B cell (primary cell): ENCODE data around the gene MAP3K19. TPM values are rescaled to one million over a fixed set of nuclear protein-coding genes. Genes with fewer than 3 reads are reported as not detected.
"Not testable (repeated sequence)": the region's sequence is repeated elsewhere in the genome, so short reads cannot be mapped to it uniquely, and the experiment has no call there.

Source experiments
- ATAC-seq: fragments of 200-7000 bp; cut with Tn5 transposase; one replicate; pipeline ENCODE4 v1.10.0; 2021; ENCODE audit warnings: low read depth, mild to moderate bottlenecking, moderate number of reproducible peaks, moderate library complexity
- CTCF ChIA-PET: fragments of 350-600 bp; sonication (Branson Sonifier 250); formaldehyde crosslinking; loops from one replicate; lab custom pipeline; 2021; ENCODE audit warnings: antibody characterized with exemption, inconsistent platforms; lab: Charles Lee
- POLR2A ChIA-PET: fragments of 350-600 bp; sonication (Branson Sonifier 250); formaldehyde crosslinking; loops from one replicate; lab custom pipeline; 2021; ENCODE audit warnings: antibody characterized with exemption; lab: Charles Lee
- DNase-seq: peaks from one replicate; pipeline ENCODE4 v3.0.0; 2013
- H2AFZ ChIP-seq: 2 replicates; pipeline ENCODE4 v1.6.1; 2012; ENCODE audit warnings: mild to moderate bottlenecking, low read depth, low read length; ENCODE audit not compliant: insufficient read depth, poor library complexity, severe bottlenecking
- H3K27ac ChIP-seq, 2 donors: 1 replicate in 1 of 2; 2 replicates in 1 of 2; pipeline ENCODE4 v1.5.1; 2012 to 2013; ENCODE audit warnings: low read length in 2 of 2, mild to moderate bottlenecking in 2 of 2, moderate library complexity in 1 of 2
- H3K27me3 ChIP-seq, 4 experiments: fragments of 200-600 bp in 1 of 4; sonication (generic) in 1 of 4; replicated peaks in 1 of 4; 1 replicate in 2 of 4; 2 replicates in 2 of 4; pipeline versions ENCODE4 v1.6.1 to v1.7.0; 2013 to 2016; ENCODE audit warnings: low read length in 3 of 4, mild to moderate bottlenecking in 2 of 4, mixed read lengths in 1 of 4, moderate library complexity in 1 of 4; ENCODE audit not compliant: insufficient read depth in 4 of 4, control insufficient read depth in 3 of 4; ENCODE audit errors: control extremely low read depth in 1 of 4
- H3K36me3 ChIP-seq, 2 experiments: replicated peaks in 1 of 2; 1 replicate in 1 of 2; 2 replicates in 1 of 2; pipeline versions ENCODE4 v1.6.1 to v1.7.1; 2013; ENCODE audit warnings: low read length in 1 of 2; ENCODE audit not compliant: insufficient read depth in 2 of 2, control insufficient read depth in 1 of 2; ENCODE audit errors: control extremely low read depth in 1 of 2, extremely low read depth in 1 of 2
- H3K4me1 ChIP-seq, 2 donors: fragments of 200-600 bp in 1 of 2; sonication (generic) in 1 of 2; 1 replicate in 1 of 2; 2 replicates in 1 of 2; pipeline versions ENCODE4 v1.5.1 to v1.6.1; 2013 to 2017; ENCODE audit warnings: low read length in 2 of 2; ENCODE audit not compliant: control insufficient read depth in 2 of 2, insufficient read depth in 2 of 2
- H3K4me2 ChIP-seq: replicated peaks from 2 replicates; pipeline ENCODE3; 2012; ENCODE audit warnings: mild to moderate bottlenecking, low read depth, low read length; ENCODE audit not compliant: poor library complexity, severe bottlenecking
- H3K4me3 ChIP-seq, 5 experiments: fragments of 200-600 bp in 1 of 5; sonication (generic) in 1 of 5; 1 replicate in 3 of 5; 2 replicates in 2 of 5; pipeline versions ENCODE4 v1.5.1 to v1.7.0; 2011 to 2016; ENCODE audit warnings: low read length in 4 of 5, mild to moderate bottlenecking in 4 of 5, low read depth in 2 of 5, control low read depth in 1 of 5, moderate library complexity in 1 of 5; ENCODE audit not compliant: insufficient read depth in 1 of 5; ENCODE audit errors: control extremely low read depth in 1 of 5, extremely low read depth in 1 of 5
- H3K79me2 ChIP-seq: fragments of 200-600 bp; sonication (generic); one replicate; pipeline ENCODE4 v1.6.0; 2016; ENCODE audit warnings: low read length; ENCODE audit not compliant: control insufficient read depth, insufficient read depth
- H3K9ac ChIP-seq: fragments of 200-600 bp; sonication (generic); 2 replicates; pipeline ENCODE4 v1.6.1; 2017; ENCODE audit warnings: mild to moderate bottlenecking, low read length, moderate library complexity
- H3K9me3 ChIP-seq, 3 donors: one replicate each; pipeline versions ENCODE4 v1.6.1 to v1.7.1; 2013; ENCODE audit warnings: low read length in 2 of 3; ENCODE audit not compliant: control insufficient read depth in 2 of 3, insufficient read depth in 1 of 3; ENCODE audit errors: control extremely low read depth in 1 of 3
- H4K20me1 ChIP-seq: 2 replicates; pipeline ENCODE4 v1.6.0; 2012; ENCODE audit warnings: mild to moderate bottlenecking, low read length; ENCODE audit not compliant: insufficient read depth, control insufficient read depth, poor library complexity, severe bottlenecking
- H3K27ac Mint-ChIP-seq: one replicate; pipeline ENCODE4 v1.8.0; 2021; ENCODE audit warnings: mixed read lengths
- H3K27me3 Mint-ChIP-seq: one replicate; pipeline ENCODE4 v1.8.0; 2021; ENCODE audit warnings: mixed read lengths
- H3K4me1 Mint-ChIP-seq: one replicate; pipeline ENCODE4 v1.8.0; 2021; ENCODE audit warnings: mixed read lengths
- H3K4me3 Mint-ChIP-seq: one replicate; pipeline ENCODE4 v1.8.0; 2021; ENCODE audit warnings: mixed read lengths
- H3K9me3 Mint-ChIP-seq: one replicate; pipeline ENCODE4 v1.8.0; 2022; ENCODE audit warnings: mixed read lengths; ENCODE audit not compliant: insufficient read depth
- EZH2 ChIP-seq: IDR thresholded peaks from 2 replicates; pipeline ENCODE4 v1.6.1; 2012; ENCODE audit warnings: borderline replicate concordance, low read depth, mild to moderate bottlenecking, moderate library complexity, low read length; ENCODE audit not compliant: insufficient read depth, poor library complexity, severe bottlenecking
- WGBS: methylation state at CpG from one replicate; pipeline ENCODE4 v1.1.5; 2013; ENCODE audit warnings: missing lambda C conversion rate; ENCODE audit not compliant: insufficient coverage; 5-methylcytosine and 5-hydroxymethylcytosine counted together
- intact Hi-C: fragments of 100-400 bp; cut with micrococcal nuclease; formaldehyde crosslinking; loops from one replicate; pipeline ENCODE4 v1.10.0; 2022
- polyA plus RNA-seq: library from polyadenylated mRNA; depleted of rRNA; stranded (reverse); fragments of >200 nt; gene quantifications from 2 replicates; pipeline ENCODE4 v1.2.3, GENCODE V29; 2012
- total RNA-seq, 2 donors: library from RNA; stranded (reverse); fragments of 120-200 nt in 1 of 2; gene quantifications; 1 replicate in 1 of 2; 2 replicates in 1 of 2; pipeline versions ENCODE4 v1.2.3 to v1.2.4, GENCODE V29; 2013 to 2022
- TF ChIP-seq, protein P1 (sequence below): fragments of 200-600 bp; IDR thresholded peaks from one replicate; pipeline ENCODE4 v1.8.0; 2022; ENCODE audit warnings: antibody characterized with exemption, mild to moderate bottlenecking

The MAP3K19 gene
- total and polyA plus RNA-seq, 2 donors (not counting 1 experiment from before 2014, with no cell fraction given) = 0.46 TPM; not detected in 1

DNA sequence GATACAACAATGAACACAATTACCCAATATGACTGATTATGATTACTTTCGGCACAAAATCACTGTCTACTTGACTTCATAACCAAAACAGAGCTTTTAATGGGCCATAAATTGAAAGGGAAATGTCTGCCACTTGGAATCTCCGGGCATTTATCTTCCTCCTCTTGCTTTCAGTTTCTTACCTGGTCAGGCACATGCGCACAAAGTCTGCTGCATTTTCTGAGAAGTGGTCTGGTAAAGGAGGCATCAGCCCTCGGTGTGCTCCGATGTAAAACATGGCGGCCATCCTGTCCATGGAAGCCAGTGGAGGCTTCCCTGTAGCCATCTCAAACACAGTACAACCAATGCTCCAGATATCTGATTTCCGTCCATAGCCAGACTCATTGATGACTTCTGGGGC lies 66.6 kb downstream of the MAP3K19 start:
- TF ChIP-seq, protein P1, sequence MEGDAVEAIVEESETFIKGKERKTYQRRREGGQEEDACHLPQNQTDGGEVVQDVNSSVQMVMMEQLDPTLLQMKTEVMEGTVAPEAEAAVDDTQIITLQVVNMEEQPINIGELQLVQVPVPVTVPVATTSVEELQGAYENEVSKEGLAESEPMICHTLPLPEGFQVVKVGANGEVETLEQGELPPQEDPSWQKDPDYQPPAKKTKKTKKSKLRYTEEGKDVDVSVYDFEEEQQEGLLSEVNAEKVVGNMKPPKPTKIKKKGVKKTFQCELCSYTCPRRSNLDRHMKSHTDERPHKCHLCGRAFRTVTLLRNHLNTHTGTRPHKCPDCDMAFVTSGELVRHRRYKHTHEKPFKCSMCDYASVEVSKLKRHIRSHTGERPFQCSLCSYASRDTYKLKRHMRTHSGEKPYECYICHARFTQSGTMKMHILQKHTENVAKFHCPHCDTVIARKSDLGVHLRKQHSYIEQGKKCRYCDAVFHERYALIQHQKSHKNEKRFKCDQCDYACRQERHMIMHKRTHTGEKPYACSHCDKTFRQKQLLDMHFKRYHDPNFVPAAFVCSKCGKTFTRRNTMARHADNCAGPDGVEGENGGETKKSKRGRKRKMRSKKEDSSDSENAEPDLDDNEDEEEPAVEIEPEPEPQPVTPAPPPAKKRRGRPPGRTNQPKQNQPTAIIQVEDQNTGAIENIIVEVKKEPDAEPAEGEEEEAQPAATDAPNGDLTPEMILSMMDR = no peak
- no peak for TF ChIP-seq EZH2
- CTCF ChIA-PET = no interaction called here
- peaks cover 6% of the 10 kb centered on the region for H3K27me3 Mint-ChIP-seq
- no peak overlapping the region for H3K9ac ChIP-seq
- no peaks in the 10 kb centered on the region for H3K27me3 ChIP-seq
- ATAC-seq (no peak), DNase-seq (no peak)
- H3K4me1 Mint-ChIP-seq = no peaks in the 10 kb centered on the region
- no peaks in the 10 kb centered on the region for H3K36me3 ChIP-seq
- H2AFZ ChIP-seq = no peak overlapping the region
- H3K79me2 ChIP-seq = no peaks in the 10 kb centered on the region
- H3K9me3 Mint-ChIP-seq = no peaks in the 10 kb centered on the region
- intact Hi-C loops = no loop called here
- H3K27ac ChIP-seq = no peak overlapping the region
- H3K4me3 ChIP-seq = no peak overlapping the region
- H3K27ac Mint-ChIP-seq = no peak overlapping the region
- no peak overlapping the region for H3K4me3 Mint-ChIP-seq
- H3K9me3 ChIP-seq = peaks cover 0 to 8% (median 0%) of the 10 kb centered on the region in 3 donors
- no peaks in the 10 kb centered on the region for H3K4me1 ChIP-seq
- H4K20me1 ChIP-seq = no peaks in the 10 kb centered on the region
- WGBS = 100% methylated on average over 6 of the region's 7 CpGs
- no peak overlapping the region for H3K4me2 ChIP-seq
- POLR2A ChIA-PET = no interaction called here

DNA sequence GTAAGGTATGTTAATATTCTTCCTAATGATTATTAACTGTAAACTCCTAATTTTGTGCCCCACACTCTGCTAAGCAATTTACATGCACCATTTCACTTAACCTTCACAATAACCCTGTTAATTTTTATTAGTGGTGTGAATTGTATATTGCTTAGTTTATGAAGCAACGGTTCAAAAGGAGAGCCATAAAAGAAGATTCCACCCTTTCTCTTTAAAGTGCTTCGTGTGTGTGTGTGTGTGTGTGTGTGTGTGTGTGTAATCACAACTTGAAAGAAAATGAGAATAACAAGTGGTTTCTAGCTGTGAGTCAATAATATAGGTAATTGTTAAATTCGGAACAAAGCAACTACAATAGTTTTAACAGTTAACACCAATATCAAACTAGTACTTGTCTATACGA lies 68.0 kb downstream of the MAP3K19 start:
- Mint-ChIP-seq H3K4me3 (no peak overlapping the region), H3K27me3 (peaks cover 8% of the 10 kb centered on the region), H3K9me3 (peaks cover 9% of the 10 kb centered on the region), H3K27ac (no peak overlapping the region), H3K4me1 (no peaks in the 10 kb centered on the region)
- WGBS = no CpG with 5 or more reads among the region's 4 CpGs
- Histone ChIP-seq H3K4me2 (no peak overlapping the region), H2AFZ (no peak overlapping the region), H4K20me1 (no peaks in the 10 kb centered on the region), H3K9ac (no peak overlapping the region), H3K27me3 (no peaks in the 10 kb centered on the region), H3K9me3 (peaks cover 3 to 15% (median 10%) of the 10 kb centered on the region in 3 donors), H3K27ac (no peak overlapping the region), H3K4me3 (no peak overlapping the region), H3K36me3 (no peaks in the 10 kb centered on the region), H3K79me2 (no peaks in the 10 kb centered on the region), H3K4me1 (no peaks in the 10 kb centered on the region)
- TF ChIP-seq EZH2 = no peak
- TF ChIP-seq, protein P1 = no peak
- ChIA-PET POLR2A (no interaction called here), CTCF (interaction anchor here (0.6 to 0.7 kb wide), 3 partner anchors 260 to 825 kb away, joined by 3 to 5 read pairs (median 3); no protein-coding TSS in a partner anchor)
- ATAC-seq = no peak
- DNase-seq = no peak
- intact Hi-C loops = no loop called here

DNA sequence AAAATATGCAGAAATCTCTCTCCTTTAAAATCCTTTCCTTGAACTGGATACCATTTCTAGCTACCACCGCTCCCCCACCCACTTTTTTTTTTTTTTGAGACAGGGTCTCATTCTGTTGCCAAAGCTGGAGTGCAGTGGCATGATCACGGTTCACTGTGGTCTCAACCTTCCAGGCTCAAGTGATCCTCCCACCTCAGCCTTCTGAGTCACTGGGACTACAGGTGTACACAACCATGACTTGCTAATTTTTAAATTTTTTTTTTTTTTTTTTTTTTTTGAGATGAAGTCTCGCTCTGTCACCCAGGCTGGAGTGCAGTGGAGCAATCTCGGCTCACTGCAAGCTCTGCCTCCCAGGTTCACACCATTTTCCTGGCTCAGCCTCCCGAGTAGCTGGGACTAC lies 70.1 kb downstream of the MAP3K19 start:
- H3K4me3 ChIP-seq, POLR2A ChIA-PET, H4K20me1 ChIP-seq, DNase-seq, intact Hi-C loops, H3K4me1 Mint-ChIP-seq, H3K4me3 Mint-ChIP-seq, H3K9ac ChIP-seq, H3K27ac ChIP-seq, H3K4me1 ChIP-seq, H3K79me2 ChIP-seq, H3K4me2 ChIP-seq, H2AFZ ChIP-seq, H3K36me3 ChIP-seq, H3K27ac Mint-ChIP-seq, H3K27me3 ChIP-seq, H3K27me3 Mint-ChIP-seq, ATAC-seq: not testable (repeated sequence)
- CTCF ChIA-PET = interaction anchor here (0.6 kb wide), 1 partner anchor 32 kb away, joined by 3 read pairs; no protein-coding TSS in a partner anchor
- WGBS = 67% methylated on average over 3 of the region's 5 CpGs
- peaks cover 7 to 21% (median 20%) of the 10 kb centered on the region in 3 donors for H3K9me3 ChIP-seq
- H3K9me3 Mint-ChIP-seq = peaks cover 16% of the 10 kb centered on the region
